HepG2 (cell line): ENCODE data around the gene UPK1A. TPM values are rescaled to one million over a fixed set of nuclear protein-coding genes. Genes with fewer than 3 reads are reported as not detected.

Experiments
- BATF2 ChIP-seq: sonication (generic); formaldehyde crosslinking; IDR thresholded peaks from 2 replicates; pipeline ENCODE4 v1.8.0; 2022; ENCODE audit warnings: mild to moderate bottlenecking, missing genetic modification reagents, moderate library complexity
- ELK4 ChIP-seq: sonication (generic); formaldehyde crosslinking; IDR thresholded peaks from 2 replicates; pipeline ENCODE4 v1.9.0; 2021; ENCODE audit warnings: missing genetic modification reagents, borderline replicate concordance
- ISL2 ChIP-seq: sonication (generic); formaldehyde crosslinking; IDR thresholded peaks from 2 replicates; pipeline ENCODE4 v1.5.0; 2020; ENCODE audit warnings: missing genetic modification reagents
- NFE2 ChIP-seq: sonication (generic); formaldehyde crosslinking; IDR thresholded peaks from 2 replicates; pipeline ENCODE4 v1.4.0; 2020; ENCODE audit warnings: missing genetic modification reagents
- PAXIP1 ChIP-seq: sonication (generic); formaldehyde crosslinking; conservative IDR thresholded peaks from 2 replicates; pipeline ENCODE4 v1.4.0; 2020; ENCODE audit warnings: mild to moderate bottlenecking, missing genetic modification reagents, moderate library complexity
- PBX2 ChIP-seq: IDR thresholded peaks from 2 replicates; pipeline ENCODE4 v1.6.1; 2016; ENCODE audit warnings: control low read depth
- PHF5A ChIP-seq: IDR thresholded peaks from one replicate; pipeline ENCODE4 v1.6.1; 2018; ENCODE audit warnings: low read depth, missing genetic modification reagents; ENCODE audit not compliant: unreplicated experiment
- RBAK ChIP-seq: sonication (generic); formaldehyde crosslinking; IDR thresholded peaks from 2 replicates; pipeline ENCODE4 v1.5.1; 2020; ENCODE audit warnings: mild to moderate bottlenecking, missing genetic modification reagents
- SIX4 ChIP-seq: sonication (generic); formaldehyde crosslinking; IDR thresholded peaks from 2 replicates; pipeline ENCODE4 v1.4.0; 2020; ENCODE audit warnings: missing genetic modification reagents
- ZBTB1 ChIP-seq: sonication (generic); formaldehyde crosslinking; IDR thresholded peaks from 2 replicates; pipeline ENCODE4 v1.4.0; 2020; ENCODE audit warnings: missing genetic modification reagents, borderline replicate concordance
- ZBTB26 ChIP-seq: IDR thresholded peaks from 2 replicates; pipeline ENCODE4 v1.6.1; 2016; ENCODE audit warnings: missing compliant biosample characterization, missing genetic modification reagents, borderline replicate concordance
- ZHX2 ChIP-seq, 2 experiments: sonication (generic) in 1 of 2; formaldehyde crosslinking in 1 of 2; IDR thresholded peaks; 2 replicates each; pipeline versions ENCODE4 v1.6.1 to v1.9.0; 2014 to 2022; ENCODE audit warnings: antibody characterized with exemption in 1 of 2, borderline replicate concordance in 1 of 2, inconsistent platforms in 1 of 2, low read depth in 1 of 2, missing genetic modification reagents in 1 of 2
- ZNF652 ChIP-seq: IDR thresholded peaks from 2 replicates; pipeline ENCODE4 v1.6.1; 2016; ENCODE audit warnings: low read depth, borderline replicate concordance
- ZNF768 ChIP-seq: sonication (generic); formaldehyde crosslinking; IDR thresholded peaks from 2 replicates; pipeline ENCODE4 v1.4.0; 2020; ENCODE audit warnings: missing genetic modification reagents
- polyA plus RNA-seq, 8 experiments: library from polyadenylated mRNA; depleted of rRNA in 3 of 8; stranded (reverse) in 7 of 8; unstranded in 1 of 8; fragments of >200 nt; fragmentation: Illumina TruSeq in 4 of 8; extraction: Trizol in 4 of 8; gene quantifications; 2 replicates each; pipeline versions ENCODE4 v1.2.1 to v1.2.3, GENCODE V29; 2011 to 2016; ENCODE audit warnings: low read depth in 4 of 8, missing spikeins in 1 of 8, mixed read lengths in 1 of 8; ENCODE audit not compliant: insufficient read depth in 1 of 8
- total RNA-seq, 5 experiments: library from RNA; depleted of rRNA; stranded (reverse); fragments of >200 nt; fragmentation: Illumina TruSeq; extraction: Trizol; gene quantifications; 2 replicates each; pipeline ENCODE4 v1.2.3, GENCODE V29; 2016; ENCODE audit warnings: low read depth in 1 of 5

The UPK1A gene
- total and polyA plus RNA-seq, 2 of the 13 experiments (the other 11 are each of a cell fraction or from before 2014, with no cell fraction given), result 2.9 TPM; not detected in 1

GRCh38 chr19:35693835-35694599 lies 27.7 kb downstream of the UPK1A start (continued):
- TF ChIP-seq ZBTB26 (CRISPR knock-in tag) (no peak), ZNF652 (no peak), ELK4 (CRISPR knock-in tag) (no peak), PHF5A (CRISPR knock-in tag) (no peak), ISL2 (CRISPR knock-in tag) (no peak), SIX4 (CRISPR knock-in tag) (no peak), BATF2 (CRISPR knock-in tag) (no peak), RBAK (CRISPR knock-in tag) (no peak), PBX2 (CRISPR knock-in tag) (no peak), ZBTB1 (CRISPR knock-in tag) (no peak), PAXIP1 (CRISPR knock-in tag) (no peak), ZNF768 (CRISPR knock-in tag) (no peak), ZHX2 (IDR thresholded peaks at IDR 0.05; ENCODE audit: low read depth) (no peak), ZHX2 (CRISPR knock-in tag; IDR thresholded peaks at IDR 0.05; ENCODE audit: borderline replicate concordance) (no peak), NFE2 (CRISPR knock-in tag) (no peak)
